ENCODE measurements around the gene COMMD8. TPM values are rescaled to one million over a fixed set of nuclear protein-coding genes. Genes with fewer than 3 reads are reported as not detected.

The COMMD8 gene
- total and polyA plus RNA-seq, 4 donors, result 3.6 to 17.5 (median 9.0) TPM

- Histone ChIP-seq H3K36me3 (ENCODE audit: control insufficient read depth in 4 of 4, insufficient read depth in 3 of 4, low read depth in 1 of 4, low read length in 3 of 4) (no peaks in the 10 kb centered on the region), H3K27ac (ENCODE audit: low read depth in 1 of 2, low read length in 2 of 2) (no peak overlapping the region), H3K9me3 (ENCODE audit: control insufficient read depth in 4 of 4, low read length in 3 of 4) (no peaks in the 10 kb centered on the region), H3K27me3 (ENCODE audit: control insufficient read depth in 4 of 4, insufficient read depth in 4 of 4, low read length in 3 of 4) (no peaks in the 10 kb centered on the region), H3K4me1 (ENCODE audit: control insufficient read depth in 4 of 4, insufficient read depth in 4 of 4, low read length in 3 of 4) (no peaks in the 10 kb centered on the region), H3K4me3 (ENCODE audit: low read depth in 1 of 3, low read length in 3 of 3) (no peak overlapping the region), H3K9ac (ENCODE audit: low read depth in 1 of 2, low read length in 2 of 2) (no peak overlapping the region)
- 72% methylated on average over 5 of the region's 5 CpGs for WGBS
- no peak for DNase-seq (ENCODE audit: low spot score)
- TF ChIP-seq GABPA (IDR thresholded peaks at IDR 0.05 in 1 of 2, conservative IDR thresholded peaks at IDR 0.05 in 1 of 2) (no peak), RXRA (IDR thresholded peaks at IDR 0.05) (no peak), RAD21 (IDR thresholded peaks at IDR 0.05) (no peak), YY1 (IDR thresholded peaks at IDR 0.05) (no peak), HNF4G (IDR thresholded peaks at IDR 0.05) (no peak), NR2F2 (IDR thresholded peaks at IDR 0.05) (no peak), SP1 (IDR thresholded peaks at IDR 0.05) (no peak)
- TF ChIP-seq, protein P1, sequence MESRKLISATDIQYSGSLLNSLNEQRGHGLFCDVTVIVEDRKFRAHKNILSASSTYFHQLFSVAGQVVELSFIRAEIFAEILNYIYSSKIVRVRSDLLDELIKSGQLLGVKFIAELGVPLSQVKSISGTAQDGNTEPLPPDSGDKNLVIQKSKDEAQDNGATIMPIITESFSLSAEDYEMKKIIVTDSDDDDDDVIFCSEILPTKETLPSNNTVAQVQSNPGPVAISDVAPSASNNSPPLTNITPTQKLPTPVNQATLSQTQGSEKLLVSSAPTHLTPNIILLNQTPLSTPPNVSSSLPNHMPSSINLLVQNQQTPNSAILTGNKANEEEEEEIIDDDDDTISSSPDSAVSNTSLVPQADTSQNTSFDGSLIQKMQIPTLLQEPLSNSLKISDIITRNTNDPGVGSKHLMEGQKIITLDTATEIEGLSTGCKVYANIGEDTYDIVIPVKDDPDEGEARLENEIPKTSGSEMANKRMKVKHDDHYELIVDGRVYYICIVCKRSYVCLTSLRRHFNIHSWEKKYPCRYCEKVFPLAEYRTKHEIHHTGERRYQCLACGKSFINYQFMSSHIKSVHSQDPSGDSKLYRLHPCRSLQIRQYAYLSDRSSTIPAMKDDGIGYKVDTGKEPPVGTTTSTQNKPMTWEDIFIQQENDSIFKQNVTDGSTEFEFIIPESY (IDR thresholded peaks at IDR 0.05), result no peak
Measured at GRCh38 chr4:47442980-47443379, 20.5 kb downstream of the COMMD8 start.

DNA sequence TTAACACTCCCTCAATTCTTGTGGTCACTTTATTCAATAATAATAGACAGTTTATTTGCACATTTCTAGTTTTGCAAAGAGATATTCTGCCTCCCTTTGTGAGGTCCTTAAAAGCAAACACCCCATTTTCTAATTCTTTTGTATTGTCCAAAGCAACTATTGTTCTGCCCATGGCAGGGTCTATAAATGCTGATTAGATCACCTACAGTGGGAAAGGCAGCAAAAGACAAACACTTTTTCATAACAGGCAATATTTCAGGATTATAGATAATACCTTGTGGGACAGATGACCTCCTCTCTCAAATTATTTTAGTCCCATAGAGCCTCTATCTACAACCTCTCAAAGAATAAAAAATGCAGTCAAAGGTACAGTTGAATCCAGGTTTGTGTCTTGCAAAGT is 28.6 kb downstream of the COMMD8 start:
- no peak for DNase-seq (ENCODE audit: low spot score)
- TF ChIP-seq JUND (IDR thresholded peaks at IDR 0.05) (no peak), YY1 (IDR thresholded peaks at IDR 0.05) (no peak), TAF1 (conservative IDR thresholded peaks at IDR 0.05) (no peak), SP1 (IDR thresholded peaks at IDR 0.05) (no peak), GABPA (IDR thresholded peaks at IDR 0.05 in 1 of 2, conservative IDR thresholded peaks at IDR 0.05 in 1 of 2) (no peak), ATF3 (IDR thresholded peaks at IDR 0.05) (no peak), RXRA (IDR thresholded peaks at IDR 0.05) (no peak), CTCF (IDR thresholded peaks at IDR 0.05; ENCODE audit: low read depth, low read length, missing input control) (no peak), FOXA1 (IDR thresholded peaks at IDR 0.05) (no peak), EGR1 (IDR thresholded peaks at IDR 0.05; ENCODE audit: low read depth in 2 of 2) (no peak), RAD21 (IDR thresholded peaks at IDR 0.05) (no peak), MAX (IDR thresholded peaks at IDR 0.05) (no peak), HNF4A (conservative IDR thresholded peaks at IDR 0.05) (no peak), HNF4G (IDR thresholded peaks at IDR 0.05) (no peak), FOXA2 (IDR thresholded peaks at IDR 0.05) (no peak)
- TF ChIP-seq, protein P2, sequence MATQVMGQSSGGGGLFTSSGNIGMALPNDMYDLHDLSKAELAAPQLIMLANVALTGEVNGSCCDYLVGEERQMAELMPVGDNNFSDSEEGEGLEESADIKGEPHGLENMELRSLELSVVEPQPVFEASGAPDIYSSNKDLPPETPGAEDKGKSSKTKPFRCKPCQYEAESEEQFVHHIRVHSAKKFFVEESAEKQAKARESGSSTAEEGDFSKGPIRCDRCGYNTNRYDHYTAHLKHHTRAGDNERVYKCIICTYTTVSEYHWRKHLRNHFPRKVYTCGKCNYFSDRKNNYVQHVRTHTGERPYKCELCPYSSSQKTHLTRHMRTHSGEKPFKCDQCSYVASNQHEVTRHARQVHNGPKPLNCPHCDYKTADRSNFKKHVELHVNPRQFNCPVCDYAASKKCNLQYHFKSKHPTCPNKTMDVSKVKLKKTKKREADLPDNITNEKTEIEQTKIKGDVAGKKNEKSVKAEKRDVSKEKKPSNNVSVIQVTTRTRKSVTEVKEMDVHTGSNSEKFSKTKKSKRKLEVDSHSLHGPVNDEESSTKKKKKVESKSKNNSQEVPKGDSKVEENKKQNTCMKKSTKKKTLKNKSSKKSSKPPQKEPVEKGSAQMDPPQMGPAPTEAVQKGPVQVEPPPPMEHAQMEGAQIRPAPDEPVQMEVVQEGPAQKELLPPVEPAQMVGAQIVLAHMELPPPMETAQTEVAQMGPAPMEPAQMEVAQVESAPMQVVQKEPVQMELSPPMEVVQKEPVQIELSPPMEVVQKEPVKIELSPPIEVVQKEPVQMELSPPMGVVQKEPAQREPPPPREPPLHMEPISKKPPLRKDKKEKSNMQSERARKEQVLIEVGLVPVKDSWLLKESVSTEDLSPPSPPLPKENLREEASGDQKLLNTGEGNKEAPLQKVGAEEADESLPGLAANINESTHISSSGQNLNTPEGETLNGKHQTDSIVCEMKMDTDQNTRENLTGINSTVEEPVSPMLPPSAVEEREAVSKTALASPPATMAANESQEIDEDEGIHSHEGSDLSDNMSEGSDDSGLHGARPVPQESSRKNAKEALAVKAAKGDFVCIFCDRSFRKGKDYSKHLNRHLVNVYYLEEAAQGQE (IDR thresholded peaks at IDR 0.05), result no peak
- TF ChIP-seq, protein P1 (IDR thresholded peaks at IDR 0.05), result no peak

More for the DNA sequence above, 28.6 kb downstream of the COMMD8 start:
- no peak overlapping the region for H3K27ac ChIP-seq (ENCODE audit: low read depth in 1 of 2, low read length in 2 of 2)
- H3K27me3 ChIP-seq (ENCODE audit: control insufficient read depth in 4 of 4, insufficient read depth in 4 of 4, low read length in 3 of 4), result no peaks in the 10 kb centered on the region
- no peak overlapping the region for H3K4me3 ChIP-seq (ENCODE audit: low read depth in 1 of 3, low read length in 3 of 3)
- H3K36me3 ChIP-seq (ENCODE audit: control insufficient read depth in 4 of 4, insufficient read depth in 3 of 4, low read depth in 1 of 4, low read length in 3 of 4), result no peaks in the 10 kb centered on the region
- no peaks in the 10 kb centered on the region for H3K9me3 ChIP-seq (ENCODE audit: control insufficient read depth in 4 of 4, low read length in 3 of 4)
- H3K9ac ChIP-seq (ENCODE audit: low read depth in 1 of 2, low read length in 2 of 2), result no peak overlapping the region
- no peaks in the 10 kb centered on the region for H3K4me1 ChIP-seq (ENCODE audit: control insufficient read depth in 4 of 4, insufficient read depth in 4 of 4, low read length in 3 of 4)

All from liver (tissue), 9 donors.